DMS114 treated with DMSO at 0.1 percent for 48 hours (cell line): ENCODE results near the gene HMCN1.

Source experiments
- DNase-seq: peaks from one replicate; lab custom pipeline; 2025; ENCODE audit not compliant: unreplicated experiment; lab: John Stamatoyannopoulos, UW

Gene HMCN1

GRCh38 chr1:185803241-185803640, 69.0 kb downstream of the HMCN1 start:
- no peak for DNase-seq

DNA sequence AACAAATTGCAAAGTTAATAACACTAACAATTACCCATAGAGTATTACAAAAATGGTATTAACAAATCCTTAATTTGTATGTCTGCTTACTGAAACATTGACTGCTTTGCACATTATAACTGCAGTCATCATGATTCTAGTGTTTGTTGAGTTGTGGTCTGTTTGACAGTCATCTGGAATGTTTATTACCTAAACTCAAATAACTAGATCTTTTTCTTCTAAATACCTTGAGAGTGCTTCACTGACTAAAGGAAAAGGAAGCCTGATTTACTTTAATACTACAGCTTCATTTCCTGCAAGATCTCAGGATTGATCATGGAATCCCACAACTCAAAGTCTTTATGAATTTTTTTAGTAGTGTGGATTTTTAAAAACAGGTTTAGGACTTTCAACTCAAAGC, 70.0 kb downstream of the HMCN1 start:
- peak; percentile 18 for DNase-seq

DNA sequence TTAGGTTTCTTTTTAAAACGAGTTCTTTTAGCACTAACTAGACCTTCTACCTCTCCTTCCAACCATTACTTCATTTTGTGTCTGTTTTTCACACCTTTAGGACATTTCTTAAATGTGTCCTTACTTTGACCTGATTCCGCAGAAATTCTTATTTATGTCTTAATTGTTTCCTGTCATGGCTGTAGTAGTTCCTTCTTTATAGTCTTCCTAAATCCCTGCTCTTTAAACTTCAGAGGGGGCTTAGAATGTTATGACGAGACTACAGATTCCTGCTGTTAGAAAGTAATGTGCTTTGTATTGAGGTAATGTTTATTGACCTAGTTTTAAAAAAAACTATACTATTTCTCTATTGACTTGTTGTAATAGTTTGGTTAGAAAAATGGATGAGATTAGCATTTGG, 70.4 kb downstream of the HMCN1 start:
- DNase-seq, result no peak

DNA sequence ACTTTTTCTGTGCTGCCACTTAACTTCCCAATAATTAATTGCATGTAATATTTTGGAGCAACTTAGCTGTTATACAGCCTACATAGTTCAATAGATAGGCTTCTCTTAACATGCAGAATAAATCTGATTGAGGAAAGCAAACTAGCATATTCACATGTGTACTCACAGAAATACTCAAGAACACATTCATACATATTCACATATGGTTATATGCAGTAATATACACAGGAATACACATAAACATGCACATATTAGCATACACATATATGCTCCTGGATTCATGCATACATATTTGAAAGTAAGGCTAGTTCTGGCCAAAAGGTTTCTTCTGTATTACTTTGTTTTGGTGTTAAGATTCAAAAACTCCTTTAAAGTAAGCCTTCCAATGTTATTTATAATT, 73.1 kb downstream of the HMCN1 start:
- no peak for DNase-seq

- DNase-seq, result no peak
These were observed 74.4 kb downstream of the HMCN1 start for GRCh38 chr1:185808631-185809030.

DNA sequence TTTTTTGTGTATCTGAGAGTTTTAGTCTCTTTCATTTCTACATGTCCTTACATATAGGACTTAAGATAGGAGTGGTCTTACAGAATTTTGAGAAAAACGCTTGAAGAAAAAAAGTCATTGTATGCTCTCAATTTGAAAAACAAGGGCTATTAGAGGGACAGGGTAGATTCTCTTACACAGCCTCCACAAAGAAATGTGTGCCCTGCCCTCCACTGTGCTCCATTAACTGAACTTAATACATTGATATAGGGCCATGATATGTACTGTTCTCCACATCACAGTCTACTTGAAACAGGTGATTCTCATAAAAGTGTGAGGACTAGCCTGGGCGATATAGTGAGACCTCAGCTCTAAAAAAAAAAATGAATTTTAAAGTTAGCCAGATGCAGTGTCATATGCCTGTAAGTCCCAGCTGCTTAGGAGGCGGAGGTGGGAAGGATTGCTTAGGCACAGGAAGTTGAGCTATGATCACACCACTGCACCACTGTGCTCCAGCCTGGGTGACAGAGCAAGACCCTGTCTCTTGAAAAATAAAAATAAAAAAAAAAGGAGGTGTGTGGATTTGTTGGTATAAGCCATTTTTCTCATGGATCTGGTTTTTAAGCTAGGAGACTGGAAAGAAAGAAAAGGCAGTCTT, 77.0 kb downstream of the HMCN1 start:
- peak; percentile 26 for DNase-seq

- no peak for DNase-seq
These were observed 78.7 kb downstream of the HMCN1 start for GRCh38 chr1:185812934-185813333.

- peak; percentile 61 for DNase-seq
These were observed 79.3 kb downstream of the HMCN1 start for GRCh38 chr1:185813401-185813979.

DNA sequence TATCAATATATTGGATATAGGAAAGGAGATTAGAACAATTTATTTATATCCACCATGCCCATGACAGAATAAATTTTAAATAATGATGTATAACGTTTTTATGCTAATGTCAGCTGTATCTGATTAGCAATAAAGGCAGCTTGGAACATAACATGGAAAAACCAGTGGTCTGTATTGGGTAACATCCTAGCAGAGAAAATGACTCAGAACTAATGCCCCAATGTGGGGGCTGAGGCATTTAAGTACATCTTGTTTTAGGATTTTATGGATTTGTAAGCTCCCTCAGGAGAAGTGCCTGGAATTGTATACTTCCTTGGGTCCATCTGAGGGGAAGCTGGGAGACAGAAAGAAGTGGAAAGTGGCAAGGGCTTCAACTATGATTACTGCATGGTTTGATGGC, 82.3 kb downstream of the HMCN1 start:
- no peak for DNase-seq

- no peak for DNase-seq
These were observed 85.6 kb downstream of the HMCN1 start for GRCh38 chr1:185819798-185820197.

- no peak for DNase-seq
These were observed 87.6 kb downstream of the HMCN1 start for GRCh38 chr1:185821612-185822385.

GRCh38 chr1:185823467-185823866, 89.3 kb downstream of the HMCN1 start:
- no peak for DNase-seq

- DNase-seq, result peak; percentile 16
These were observed 89.9 kb downstream of the HMCN1 start for GRCh38 chr1:185824106-185824505.

- DNase-seq, result no peak
These were observed 91.4 kb downstream of the HMCN1 start for GRCh38 chr1:185825556-185825955.

DNA sequence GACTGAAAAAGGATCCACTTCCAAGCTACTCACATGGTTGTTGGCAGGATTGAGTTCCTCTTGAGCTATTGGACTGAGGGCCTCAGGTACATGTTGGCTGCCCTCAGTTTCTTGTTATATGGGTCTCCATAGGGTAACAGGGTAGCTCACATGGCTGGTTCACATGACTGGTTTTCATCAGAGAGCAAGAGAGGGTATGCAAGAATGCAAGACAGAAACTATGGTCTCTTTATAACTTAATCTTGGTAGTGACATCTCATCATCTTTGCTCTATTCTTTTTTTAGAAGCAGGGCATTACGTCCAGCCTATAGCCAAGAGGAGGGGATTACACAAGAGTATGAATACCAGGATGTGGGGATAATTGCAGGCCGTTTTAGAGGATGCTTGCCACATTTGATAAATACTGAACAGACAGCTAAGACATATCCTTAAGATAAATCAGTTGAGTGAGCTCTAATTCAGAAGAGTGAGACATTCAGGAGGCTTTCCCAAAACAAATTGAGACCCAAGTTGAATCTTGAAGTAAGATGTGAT, 100.2 kb downstream of the HMCN1 start:
- DNase-seq, result peak; percentile 84

GRCh38 chr1:185835191-185835590, 101.0 kb downstream of the HMCN1 start:
- peak; percentile 77 for DNase-seq

DNA sequence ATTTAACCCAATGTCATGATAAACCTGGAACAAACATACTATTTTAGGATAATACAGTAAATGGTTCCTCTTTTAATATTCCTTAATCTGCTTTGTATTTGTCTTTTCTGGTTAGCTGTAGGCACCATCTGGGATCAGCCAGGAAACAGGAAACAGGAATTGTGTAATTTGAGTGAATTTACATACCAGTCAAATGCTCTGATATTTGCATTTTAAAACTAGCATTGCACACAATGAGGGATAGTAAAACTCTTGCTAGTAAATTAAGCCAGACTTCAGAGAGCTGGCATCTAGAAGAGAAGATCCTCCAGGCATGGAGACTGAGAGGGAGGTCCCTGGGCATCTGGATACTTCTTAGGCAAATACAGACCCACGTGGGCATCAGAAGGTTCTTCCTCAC, 103.5 kb downstream of the HMCN1 start:
- no peak for DNase-seq

DNA sequence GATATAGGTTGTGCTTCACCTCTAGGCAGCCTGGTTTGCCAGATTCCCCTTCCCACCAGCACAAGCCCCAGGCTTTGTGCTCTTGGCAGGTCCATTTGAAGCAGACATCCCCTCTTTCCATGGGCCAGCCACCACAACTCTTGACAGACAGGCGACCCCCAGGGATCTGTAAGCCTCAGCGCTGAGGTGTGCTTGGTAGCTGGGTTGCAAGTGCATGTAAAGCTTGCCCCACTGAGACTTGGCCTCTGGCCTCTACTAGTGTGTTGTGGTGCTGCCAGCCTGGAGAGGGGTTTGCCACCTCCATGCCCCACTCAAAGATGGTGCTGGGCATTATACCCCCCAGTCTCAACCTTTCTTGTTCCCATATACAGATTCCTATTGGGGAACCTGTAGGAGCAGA, 103.9 kb downstream of the HMCN1 start:
- DNase-seq, result no peak

GRCh38 chr1:185840880-185841279, 106.7 kb downstream of the HMCN1 start:
- no peak for DNase-seq

GRCh38 chr1:185843297-185843869, 109.2 kb downstream of the HMCN1 start:
- DNase-seq, result no peak

DNA sequence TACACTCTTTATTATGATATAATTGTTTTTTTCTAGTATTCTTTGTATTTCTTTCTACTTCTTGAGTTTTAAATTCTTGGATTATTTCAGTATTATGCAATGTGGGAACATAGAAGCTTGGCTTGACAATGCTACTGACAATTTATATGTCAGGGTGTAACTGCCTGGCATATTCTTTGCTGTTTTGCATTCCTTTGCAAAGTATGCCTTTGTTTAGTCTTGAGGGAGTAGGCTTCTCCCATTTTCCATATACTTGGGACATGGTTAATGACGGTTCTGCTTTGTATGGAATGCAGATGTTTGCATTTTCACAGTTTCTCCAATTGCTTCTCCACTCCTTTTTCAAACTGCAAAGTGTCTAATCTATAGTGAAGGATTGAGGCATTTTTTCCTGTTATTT, 109.8 kb downstream of the HMCN1 start:
- peak; percentile 65 for DNase-seq
